Mucosa of descending colon (tissue), 3 donors: Measurements from ENCODE around the gene IBTK. TPM values are rescaled to one million over a fixed set of nuclear protein-coding genes. Genes with fewer than 3 reads are reported as not detected.

Experiments used
- ATAC-seq: fragments of 200-7000 bp; cut with Tn5 transposase; one replicate; pipeline ENCODE4 v1.9.1; 2020; ENCODE audit warnings: mild to moderate bottlenecking, moderate library complexity
- DNase-seq, 3 donors: peaks; one replicate each; pipeline ENCODE4 v3.0.0-alpha.2; 2020
- H3K36me3 ChIP-seq: fragments of 200-600 bp; one replicate; pipeline ENCODE4 v1.8.0; 2021; ENCODE audit warnings: low read depth, mild to moderate bottlenecking
- H3K4me1 ChIP-seq: fragments of 200-600 bp; one replicate; pipeline ENCODE4 v1.8.0; 2021; ENCODE audit warnings: low read depth, mild to moderate bottlenecking
- H3K4me3 ChIP-seq: fragments of 200-600 bp; one replicate; pipeline ENCODE4 v1.8.0; 2021; ENCODE audit warnings: mild to moderate bottlenecking
- H3K9me3 ChIP-seq: fragments of 200-600 bp; one replicate; pipeline ENCODE4 v1.8.0; 2021; ENCODE audit warnings: mild to moderate bottlenecking
- intact Hi-C, 2 donors: fragments of 100-400 bp; cut with DNase I in 1 of 2; cut with micrococcal nuclease in 1 of 2; formaldehyde crosslinking; loops; one replicate each; pipeline versions ENCODE4 v1.11.0 to v1.11.1; 2022; cut with DNase I, micrococcal nuclease
- total RNA-seq, 3 donors: library from RNA; stranded (reverse); fragmentation: NEBNext Ultra II Directional in 2 of 3; extraction: Animal tissue kit (Norgen Biotek cat#: 25700) in 2 of 3; gene quantifications; one replicate each; pipeline versions ENCODE4 v1.2.1 to v1.2.4, GENCODE V29; 2021 to 2023
- TF ChIP-seq, protein P1 (sequence below): fragments of 200-600 bp; IDR thresholded peaks from one replicate; pipeline ENCODE4 v1.8.0; 2022; ENCODE audit warnings: antibody characterized with exemption, mild to moderate bottlenecking
- donor health status: DM: no; HTN: no; CAD: no; lungs with moderate emphysema.
- donor health status: DM: no; HTN: no; CAD: no.
- donor health status: DM: no; HTN: yes; CAD: no.

IBTK gene
- total RNA-seq, 3 donors from 2014 or later, result 30.6 to 42.9 (median 32.8) TPM

DNA sequence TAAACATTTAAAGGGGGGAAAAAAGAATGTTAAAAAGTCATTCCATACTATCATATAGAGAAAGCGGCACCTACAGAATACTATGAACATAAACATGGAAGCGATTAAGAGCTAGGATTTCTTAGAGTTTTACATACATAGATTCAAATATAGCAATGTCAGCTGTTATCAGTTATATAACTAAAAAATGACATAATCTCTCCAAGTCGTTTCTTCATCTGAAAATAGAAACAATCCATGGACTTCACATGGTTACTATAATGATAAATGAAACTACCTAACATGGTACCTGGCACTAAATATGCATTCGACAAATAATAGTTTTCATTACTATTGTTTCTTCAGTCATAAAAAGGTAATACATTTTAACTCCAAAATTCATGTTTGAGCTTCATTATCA lies 3.7 kb downstream of the IBTK start:
- TF ChIP-seq, protein P1, sequence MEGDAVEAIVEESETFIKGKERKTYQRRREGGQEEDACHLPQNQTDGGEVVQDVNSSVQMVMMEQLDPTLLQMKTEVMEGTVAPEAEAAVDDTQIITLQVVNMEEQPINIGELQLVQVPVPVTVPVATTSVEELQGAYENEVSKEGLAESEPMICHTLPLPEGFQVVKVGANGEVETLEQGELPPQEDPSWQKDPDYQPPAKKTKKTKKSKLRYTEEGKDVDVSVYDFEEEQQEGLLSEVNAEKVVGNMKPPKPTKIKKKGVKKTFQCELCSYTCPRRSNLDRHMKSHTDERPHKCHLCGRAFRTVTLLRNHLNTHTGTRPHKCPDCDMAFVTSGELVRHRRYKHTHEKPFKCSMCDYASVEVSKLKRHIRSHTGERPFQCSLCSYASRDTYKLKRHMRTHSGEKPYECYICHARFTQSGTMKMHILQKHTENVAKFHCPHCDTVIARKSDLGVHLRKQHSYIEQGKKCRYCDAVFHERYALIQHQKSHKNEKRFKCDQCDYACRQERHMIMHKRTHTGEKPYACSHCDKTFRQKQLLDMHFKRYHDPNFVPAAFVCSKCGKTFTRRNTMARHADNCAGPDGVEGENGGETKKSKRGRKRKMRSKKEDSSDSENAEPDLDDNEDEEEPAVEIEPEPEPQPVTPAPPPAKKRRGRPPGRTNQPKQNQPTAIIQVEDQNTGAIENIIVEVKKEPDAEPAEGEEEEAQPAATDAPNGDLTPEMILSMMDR, result no peak
- Histone ChIP-seq H3K36me3 (no peaks in the 10 kb centered on the region), H3K4me1 (peaks cover 10% of the 10 kb centered on the region), H3K9me3 (no peaks in the 10 kb centered on the region), H3K4me3 (no peak overlapping the region)
- no peak for DNase-seq
- intact Hi-C loops, result loop anchor here in 1 of 2 donors (10.0 kb wide), 1 partner anchor 821 kb away; the partner anchor contains the start of genes DOP1A and UBE3D
- no peak for ATAC-seq

DNA sequence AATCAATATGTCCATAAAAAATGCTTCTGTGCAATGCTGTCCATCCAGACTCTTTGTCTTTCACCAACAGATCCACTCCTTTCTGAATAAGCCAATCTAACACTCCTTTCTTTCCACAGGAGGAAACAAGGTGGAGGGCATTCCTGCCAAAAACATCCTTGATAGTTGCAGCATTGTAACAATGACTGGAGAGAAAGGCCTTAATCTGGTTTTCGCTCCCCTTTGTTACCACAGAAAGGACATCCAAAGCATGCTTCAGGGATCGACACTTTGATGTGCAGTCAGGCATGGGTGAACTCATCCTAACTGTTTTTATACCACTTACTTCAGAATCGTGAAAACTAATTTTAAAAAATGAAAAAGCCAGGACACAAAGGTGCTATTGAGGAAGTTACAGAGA lies 7.4 kb downstream of the IBTK start:
- H3K4me1 ChIP-seq, result no peaks in the 10 kb centered on the region
- ATAC-seq (no peak), DNase-seq (no peak)
- TF ChIP-seq, protein P1, result no peak
- H3K36me3 ChIP-seq, result no peaks in the 10 kb centered on the region
- H3K4me3 ChIP-seq, result no peak overlapping the region
- H3K9me3 ChIP-seq, result no peaks in the 10 kb centered on the region
- intact Hi-C loops, result loop anchor here in 1 of 2 donors (10.0 kb wide), 1 partner anchor 825 kb away; the partner anchor contains the start of genes DOP1A and UBE3D

DNA sequence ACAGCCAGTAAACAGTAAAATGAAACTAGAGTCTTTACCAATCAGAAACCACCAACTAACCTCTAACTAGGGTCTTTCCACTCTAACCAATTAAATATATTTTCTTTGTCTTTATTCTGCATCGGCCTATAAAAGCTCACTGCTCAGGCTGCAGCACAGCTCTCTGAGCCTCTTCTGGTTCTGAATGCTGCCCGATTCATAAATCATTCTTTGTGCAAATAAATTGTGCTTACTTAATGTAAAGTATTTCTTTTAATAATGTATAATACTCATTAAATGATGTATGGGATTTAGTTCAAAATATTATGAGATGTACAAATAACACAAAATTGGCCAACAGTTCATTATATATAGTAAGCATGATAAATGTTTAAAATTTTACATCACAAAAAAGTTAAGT lies 7.9 kb downstream of the IBTK start:
- TF ChIP-seq, protein P1, result no peak
- Histone ChIP-seq H3K9me3 (no peaks in the 10 kb centered on the region), H3K36me3 (no peaks in the 10 kb centered on the region), H3K4me3 (no peak overlapping the region), H3K4me1 (no peaks in the 10 kb centered on the region)
- DNase-seq, result no peak
- intact Hi-C loops, result no loop called here
- ATAC-seq, result no peak

DNA sequence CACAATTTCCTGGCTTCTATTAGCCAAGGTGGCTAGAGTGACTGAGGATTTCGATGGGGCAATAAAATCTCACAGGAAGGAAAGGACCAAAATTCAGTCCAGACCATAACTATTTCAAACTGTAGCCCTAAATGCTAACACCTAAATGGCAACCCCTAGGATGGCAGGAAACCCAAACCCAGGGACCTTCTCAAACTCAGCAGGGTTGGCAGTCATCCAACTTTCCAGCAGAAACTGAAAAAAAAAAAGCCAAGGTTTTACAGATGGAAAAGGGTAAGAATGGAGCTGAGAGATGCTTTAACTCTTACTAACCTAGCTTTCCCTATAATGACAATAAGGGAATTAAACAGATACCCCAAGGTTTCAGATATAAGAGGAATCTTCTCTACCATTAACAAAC lies 10.5 kb downstream of the IBTK start:
- Histone ChIP-seq H3K9me3 (no peaks in the 10 kb centered on the region), H3K36me3 (no peaks in the 10 kb centered on the region), H3K4me3 (no peak overlapping the region), H3K4me1 (no peaks in the 10 kb centered on the region)
- DNase-seq (no peak), ATAC-seq (no peak)
- intact Hi-C loops, result no loop called here
- TF ChIP-seq, protein P1, result no peak

DNA sequence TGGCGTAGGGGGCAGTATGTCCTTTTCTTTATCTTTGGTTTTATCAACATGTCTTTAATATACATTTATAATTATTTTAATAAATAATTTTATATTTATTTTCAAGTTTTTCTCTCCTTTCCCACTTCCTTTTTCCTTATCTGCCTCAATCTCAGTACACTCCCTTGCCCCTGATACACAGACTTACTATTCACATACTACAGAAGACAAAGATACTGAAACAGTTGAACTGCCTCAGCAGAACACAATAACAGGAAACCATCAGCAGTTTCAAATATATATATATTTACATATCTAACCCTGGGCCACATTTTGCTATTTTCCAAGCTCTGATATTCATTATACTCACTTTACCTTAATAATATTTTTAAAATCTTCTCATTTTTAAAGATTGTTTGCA lies 19.8 kb downstream of the IBTK start:
- ATAC-seq, result no peak
- no peaks in the 10 kb centered on the region for H3K4me1 ChIP-seq
- H3K36me3 ChIP-seq, result no peaks in the 10 kb centered on the region
- no peak for DNase-seq
- intact Hi-C loops, result no loop called here
- H3K9me3 ChIP-seq, result no peaks in the 10 kb centered on the region
- H3K4me3 ChIP-seq, result no peak overlapping the region
- TF ChIP-seq, protein P1, result no peak

DNA sequence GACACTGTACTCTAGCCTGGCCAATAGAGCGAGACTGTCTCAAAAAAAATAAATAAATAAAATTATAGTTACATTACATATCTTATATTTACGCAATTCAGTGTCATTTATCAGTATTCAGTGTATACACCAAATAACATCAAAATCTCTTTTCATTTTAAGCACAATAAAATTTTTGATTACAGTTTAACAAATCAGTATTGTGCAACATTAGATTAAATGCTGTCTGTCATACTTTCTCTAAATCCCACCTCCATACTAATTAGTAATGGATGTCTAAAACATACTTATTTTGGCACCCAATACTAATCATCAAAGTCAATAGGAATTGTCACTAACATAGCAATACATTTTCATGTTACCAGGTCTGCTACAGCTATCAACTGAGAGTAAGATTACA lies 27.4 kb downstream of the IBTK start:
- Histone ChIP-seq H3K4me3 (no peak overlapping the region), H3K36me3 (no peaks in the 10 kb centered on the region), H3K4me1 (no peaks in the 10 kb centered on the region), H3K9me3 (no peaks in the 10 kb centered on the region)
- TF ChIP-seq, protein P1, result no peak
- DNase-seq (no peak), ATAC-seq (no peak)
- intact Hi-C loops, result no loop called here
